Measurements from ENCODE around the gene PHAF1. TPM values are rescaled to one million over a fixed set of nuclear protein-coding genes. Genes with fewer than 3 reads are reported as not detected.
A peak's percentile ranks its signal among the peaks of the same experiment; 100 is the strongest.

PHAF1 gene
- total and polyA plus RNA-seq, 2 of the 8 experiments (the other 6 are each of a cell fraction or from before 2014, with no cell fraction given), result 18.6 to 26.4 TPM

- H3K56ac ChIP-seq (replicated peaks; ENCODE audit: insufficient read length, low read depth, low read length), result no peak overlapping the region
- H3K27ac ChIP-seq (ENCODE audit: low read depth, low read length), result no peak overlapping the region
- POLR2A ChIA-PET (ENCODE audit: partially characterized antibody), result interaction anchor here (0.6 to 7.9 kb wide), 5 partner anchors 11 to 31 kb away, joined by 3 to 59 read pairs (median 4); partner anchors contain the start of gene B3GNT9
- H3K79me1 ChIP-seq (ENCODE audit: low read depth, low read length), result no peaks in the 10 kb centered on the region
- H2AK5ac ChIP-seq (ENCODE audit: low read depth, low read length), result no peak overlapping the region
- H3K9me3 ChIP-seq (ENCODE audit: insufficient read depth in 2 of 2, low read depth in 1 of 2, low read length in 1 of 2), result no peaks in the 10 kb centered on the region
- peak overlapping the region in 3 of 4 experiments; percentile 8 to 55 (median 19); a peak in 5 of 8 replicates for H3K4me3 ChIP-seq (ENCODE audit: extremely low read depth in 1 of 4, insufficient read depth in 2 of 4, low read depth in 3 of 4, low read length in 4 of 4)
- CTCF ChIA-PET (ENCODE audit: partially characterized antibody), result interaction anchor here (0.8 to 19.3 kb wide), 8 partner anchors 8 to 235 kb away, joined by 3 to 291 read pairs (median 3); partner anchors contain the start of genes B3GNT9, FBXL8, MATCAP1 and TRADD
- H3K14ac ChIP-seq (ENCODE audit: insufficient read length), result no peak overlapping the region
- peaks cover 0 to 41% (median 33%) of the 10 kb centered on the region in 4 experiments; a peak in 6 of 7 replicates for H3K4me1 ChIP-seq (replicated peaks in 1 of 4; ENCODE audit: control insufficient read depth in 3 of 4, insufficient read depth in 4 of 4, low read length in 3 of 4)
- H4K8ac ChIP-seq (ENCODE audit: extremely low read depth, insufficient read depth, low read length), result peak overlapping the region; percentile 71
- H2BK15ac ChIP-seq (ENCODE audit: low read length), result no peak overlapping the region
- H3K36me3 ChIP-seq (ENCODE audit: control insufficient read depth in 2 of 4, insufficient read depth in 4 of 4, low read length in 3 of 4), result peaks cover 0 to 14% (median 0%) of the 10 kb centered on the region in 4 experiments; a peak in 1 of 8 replicates
- H4K20me1 ChIP-seq (replicated peaks in 1 of 2; ENCODE audit: control insufficient read depth in 1 of 2, insufficient read depth in 2 of 2, low read length in 2 of 2), result peaks cover 2 to 25% of the 10 kb centered on the region in 2 experiments
- H3K79me2 ChIP-seq (ENCODE audit: control insufficient read depth in 1 of 2, insufficient read depth in 2 of 2, low read length in 2 of 2), result no peaks in the 10 kb centered on the region
- no peak overlapping the region for H3K18ac ChIP-seq (ENCODE audit: extremely low read depth, low read length)
- H4K5ac ChIP-seq (ENCODE audit: insufficient read length, low read depth, low read length), result no peak overlapping the region
- no peak overlapping the region for H3K4ac ChIP-seq (replicated peaks; ENCODE audit: insufficient read length, low read depth, low read length)
- H3K27me3 ChIP-seq (replicated peaks in 1 of 4; ENCODE audit: control insufficient read depth in 3 of 4, extremely low read depth in 1 of 4, insufficient read depth in 3 of 4, low read length in 3 of 4), result peaks cover 86 to 99% (median 97%) of the 10 kb centered on the region in 4 experiments
- WGBS, 2 experiments (ENCODE audit: extremely low coverage in 1 of 2, insufficient coverage in 1 of 2, insufficient read length in 1 of 2, insufficient replicate concordance in 2 of 2, low coverage in 1 of 2, low lambda C conversion rate in 2 of 2, missing lambda C conversion rate in 1 of 2), result 6% methylated on average over 56 of the region's 85 CpGs; no CpG with 5 or more reads in 1 of the 2 experiments
- peak overlapping the region; percentile 71 to 82 for H3K4me2 ChIP-seq (ENCODE audit: insufficient read depth in 1 of 2, low read depth in 2 of 2, low read length in 2 of 2)
- DNase-seq (ENCODE audit: low read depth in 1 of 2, low spot score in 2 of 2) (peak in 1 of 2 experiments; percentile 72), FAIRE-seq (no peak)
- H3K23ac ChIP-seq (ENCODE audit: insufficient read length), result no peak overlapping the region
- H3K23me2 ChIP-seq (ENCODE audit: low read depth, low read length), result peaks cover 12% of the 10 kb centered on the region
- no peak overlapping the region; the same call in 1 of the 2 replicates for H2BK20ac ChIP-seq (ENCODE audit: low read length)
- no peak overlapping the region for H2BK5ac ChIP-seq (ENCODE audit: low read depth, low read length)
- H2AFZ ChIP-seq (ENCODE audit: low read length), result no peak overlapping the region
- H2BK120ac ChIP-seq (replicated peaks; ENCODE audit: low read depth, low read length), result no peak overlapping the region
- peak overlapping the region; percentile 90; the same call in 1 of the 2 replicates for H2BK12ac ChIP-seq (ENCODE audit: low read depth, low read length)
- H3K9ac ChIP-seq (replicated peaks in 1 of 4; ENCODE audit: extremely low read depth in 1 of 4, low read depth in 3 of 4, low read length in 3 of 4), result no peak overlapping the region
- no peak overlapping the region for H4K91ac ChIP-seq (replicated peaks; ENCODE audit: insufficient read length, low read length)
- TF ChIP-seq SUZ12 (IDR thresholded peaks at IDR 0.05; ENCODE audit: low read length) (peak; percentile 99), SP1 (IDR thresholded peaks at IDR 0.05; ENCODE audit: low read depth, low read length) (no peak)
Observed at GRCh38 chr16:67165121-67166078, 55.7 kb downstream of the PHAF1 start.

Measured in H1 (cell line).